Activated naive CD4-positive, alpha-beta T cell treated with anti-CD3 and anti-CD28 coated beads, Interleukin-2, amount 10 ng/mL, durations not matched to agents 7 days and 5 days (primary cell): ENCODE data around the gene DENND10.
"Not testable (repeated sequence)": the region's sequence is repeated elsewhere in the genome, so short reads cannot be mapped to it uniquely, and the experiment has no call there.

Experiments used
- CTCF ChIA-PET: fragments of 350-600 bp; sonication (Branson Sonifier 250); formaldehyde crosslinking; loops from one replicate; lab custom pipeline; 2021; ENCODE audit warnings: antibody characterized with exemption; lab: Charles Lee
- DNase-seq: peaks from one replicate; pipeline ENCODE4 v3.0.0-alpha.2; 2020
- H3K27ac Mint-ChIP-seq: one replicate; pipeline ENCODE4 v1.8.0; 2021; ENCODE audit warnings: mild to moderate bottlenecking, moderate library complexity, mixed read lengths
- H3K27me3 Mint-ChIP-seq: one replicate; pipeline ENCODE4 v1.8.0; 2021; ENCODE audit warnings: mild to moderate bottlenecking, mixed read lengths
- H3K36me3 Mint-ChIP-seq: one replicate; pipeline ENCODE4 v1.8.0; 2021; ENCODE audit warnings: mixed read lengths
- H3K4me1 Mint-ChIP-seq: one replicate; pipeline ENCODE4 v1.8.0; 2021; ENCODE audit warnings: mixed read lengths
- H3K4me3 Mint-ChIP-seq: one replicate; pipeline ENCODE4 v1.8.0; 2021; ENCODE audit warnings: mild to moderate bottlenecking, moderate library complexity, mixed read lengths
- H3K9me3 Mint-ChIP-seq: one replicate; pipeline ENCODE4 v1.8.0; 2021; ENCODE audit warnings: mixed read lengths

DENND10 gene

DNA sequence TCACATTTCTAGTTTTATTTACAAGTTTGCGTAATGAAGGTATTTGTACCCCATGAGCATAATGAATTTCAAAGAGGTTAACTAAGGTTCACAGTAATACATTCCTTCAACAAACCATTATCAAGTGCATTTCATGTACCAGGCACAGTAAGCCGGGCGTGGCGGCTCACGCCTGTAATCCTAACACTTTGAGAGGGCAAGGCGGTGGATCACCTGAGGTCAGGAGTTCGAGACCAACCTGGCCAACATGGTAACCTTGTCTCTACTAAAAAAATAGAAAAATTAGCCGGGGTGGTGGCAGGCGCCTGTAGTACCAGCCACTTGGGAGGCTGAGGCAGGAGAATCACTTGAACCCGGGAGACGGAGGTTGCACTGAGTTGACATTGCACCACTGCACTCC is 19.0 kb upstream of the DENND10 start:
- Mint-ChIP-seq H3K27ac (no peak overlapping the region), H3K4me1 (peaks cover 41% of the 10 kb centered on the region), H3K36me3 (peaks cover 13% of the 10 kb centered on the region), H3K27me3 (no peaks in the 10 kb centered on the region), H3K9me3 (no peaks in the 10 kb centered on the region), H3K4me3 (no peak overlapping the region)
- no peak for DNase-seq
- CTCF ChIA-PET, result interaction anchor here (0.6 kb wide), 1 partner anchor 54 kb away, joined by 3 read pairs; no protein-coding TSS in a partner anchor

- no peaks in the 10 kb centered on the region for H3K9me3 Mint-ChIP-seq
- H3K36me3 Mint-ChIP-seq, result peaks cover 6% of the 10 kb centered on the region
- no peaks in the 10 kb centered on the region for H3K27me3 Mint-ChIP-seq
- no peak overlapping the region for H3K4me3 Mint-ChIP-seq
- CTCF ChIA-PET, result no interaction called here
- H3K27ac Mint-ChIP-seq, result no peak overlapping the region
- peaks cover 55% of the 10 kb centered on the region for H3K4me1 Mint-ChIP-seq
- no peak for DNase-seq
These were observed 16.5 kb upstream of the DENND10 start for GRCh38 chr10:119087271-119087882.

DNA sequence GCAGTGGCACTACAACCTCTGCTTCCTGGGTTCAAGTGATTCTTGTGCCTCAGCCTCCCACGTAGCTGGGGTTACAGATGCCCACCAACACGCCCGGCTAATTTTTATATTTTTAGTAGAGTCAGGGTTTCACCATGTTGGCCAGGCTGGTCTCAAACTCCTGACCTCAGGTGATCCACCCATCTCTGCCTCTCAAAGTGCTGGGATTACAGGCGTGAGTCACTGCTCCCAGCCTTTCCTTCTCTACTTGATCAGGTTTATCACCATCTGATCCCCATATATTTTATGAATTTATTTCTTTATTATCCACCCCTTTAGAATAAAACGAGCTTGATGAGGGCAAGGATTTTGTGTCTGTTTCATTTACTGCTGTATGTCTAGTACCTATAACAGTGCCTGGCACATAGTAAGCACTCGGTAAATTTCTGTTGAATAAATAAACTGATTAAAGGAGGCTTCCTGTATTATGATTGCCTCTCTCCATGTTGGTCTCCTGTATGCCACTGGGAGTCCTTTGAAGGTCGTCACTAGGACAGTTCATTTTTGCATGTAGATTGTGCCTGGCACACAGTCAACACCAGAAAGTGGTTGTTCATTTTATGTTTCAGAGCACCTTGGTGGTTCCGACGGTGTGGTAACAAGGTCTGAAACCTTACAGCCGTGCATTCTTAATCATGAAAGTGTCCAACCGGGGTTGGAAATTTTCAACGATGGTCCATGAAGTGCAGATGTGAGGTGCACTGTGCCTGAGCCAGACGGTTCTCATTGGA is 13.7 kb upstream of the DENND10 start:
- CTCF ChIA-PET, result interaction anchor here (1.0 kb wide), 1 partner anchor 41 kb away, joined by 4 read pairs; no protein-coding TSS in a partner anchor
- H3K27ac Mint-ChIP-seq, result peak overlapping the region; percentile 99
- peaks cover 5% of the 10 kb centered on the region for H3K36me3 Mint-ChIP-seq
- peak overlapping the region; percentile 44 for H3K4me3 Mint-ChIP-seq
- no peaks in the 10 kb centered on the region for H3K9me3 Mint-ChIP-seq
- peaks cover 64% of the 10 kb centered on the region for H3K4me1 Mint-ChIP-seq
- peaks cover 9% of the 10 kb centered on the region for H3K27me3 Mint-ChIP-seq
- DNase-seq, result peak; percentile 53

DNA sequence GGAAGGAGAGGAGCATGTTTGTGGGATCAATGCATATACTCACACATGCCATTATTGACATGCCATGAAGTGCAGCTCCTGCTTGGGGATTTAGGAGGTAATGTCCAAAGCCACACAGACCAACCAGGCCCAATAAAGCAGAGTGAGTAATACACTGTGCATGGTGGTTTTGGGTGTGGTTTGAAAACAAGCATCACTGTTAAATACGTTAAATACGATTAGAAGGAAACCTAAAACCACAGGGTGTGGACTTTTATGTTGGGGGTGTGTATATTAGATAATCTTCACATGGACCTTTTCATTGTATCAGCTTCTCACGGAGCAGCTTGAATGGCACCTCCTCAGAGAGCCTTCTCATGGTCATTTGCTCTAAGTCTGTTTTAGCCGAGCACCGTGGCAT is 12.9 kb upstream of the DENND10 start:
- CTCF ChIA-PET, result interaction anchor here (1.0 kb wide), 1 partner anchor 40 kb away, joined by 4 read pairs; no protein-coding TSS in a partner anchor
- Mint-ChIP-seq H3K4me3 (peak overlapping the region; percentile 44), H3K4me1 (peaks cover 67% of the 10 kb centered on the region), H3K27me3 (peaks cover 11% of the 10 kb centered on the region), H3K9me3 (no peaks in the 10 kb centered on the region), H3K27ac (peak overlapping the region; percentile 99), H3K36me3 (peaks cover 5% of the 10 kb centered on the region)
- DNase-seq, result peak; percentile 65

GRCh38 chr10:119095640-119096039 is 8.3 kb upstream of the DENND10 start:
- peak overlapping the region; percentile 47 for H3K27ac Mint-ChIP-seq
- no peak overlapping the region for H3K4me3 Mint-ChIP-seq
- H3K9me3 Mint-ChIP-seq, result no peaks in the 10 kb centered on the region
- H3K36me3 Mint-ChIP-seq, result peaks cover 1% of the 10 kb centered on the region
- DNase-seq, result no peak
- peaks cover 11% of the 10 kb centered on the region for H3K27me3 Mint-ChIP-seq
- peaks cover 53% of the 10 kb centered on the region for H3K4me1 Mint-ChIP-seq
- CTCF ChIA-PET, result no interaction called here

GRCh38 chr10:119096641-119097415 is 7.1 kb upstream of the DENND10 start:
- H3K9me3 Mint-ChIP-seq, DNase-seq, CTCF ChIA-PET, H3K36me3 Mint-ChIP-seq, H3K4me3 Mint-ChIP-seq, H3K27ac Mint-ChIP-seq: not testable (repeated sequence)
- H3K27me3 Mint-ChIP-seq, result peaks cover 17% of the 10 kb centered on the region
- peaks cover 50% of the 10 kb centered on the region for H3K4me1 Mint-ChIP-seq

GRCh38 chr10:119098576-119098975 is 5.3 kb upstream of the DENND10 start:
- Mint-ChIP-seq H3K36me3 (no peaks in the 10 kb centered on the region), H3K9me3 (no peaks in the 10 kb centered on the region), H3K27ac (no peak overlapping the region), H3K4me3 (no peak overlapping the region), H3K27me3 (peaks cover 24% of the 10 kb centered on the region), H3K4me1 (peaks cover 45% of the 10 kb centered on the region)
- CTCF ChIA-PET, result no interaction called here
- DNase-seq, result no peak

DNA sequence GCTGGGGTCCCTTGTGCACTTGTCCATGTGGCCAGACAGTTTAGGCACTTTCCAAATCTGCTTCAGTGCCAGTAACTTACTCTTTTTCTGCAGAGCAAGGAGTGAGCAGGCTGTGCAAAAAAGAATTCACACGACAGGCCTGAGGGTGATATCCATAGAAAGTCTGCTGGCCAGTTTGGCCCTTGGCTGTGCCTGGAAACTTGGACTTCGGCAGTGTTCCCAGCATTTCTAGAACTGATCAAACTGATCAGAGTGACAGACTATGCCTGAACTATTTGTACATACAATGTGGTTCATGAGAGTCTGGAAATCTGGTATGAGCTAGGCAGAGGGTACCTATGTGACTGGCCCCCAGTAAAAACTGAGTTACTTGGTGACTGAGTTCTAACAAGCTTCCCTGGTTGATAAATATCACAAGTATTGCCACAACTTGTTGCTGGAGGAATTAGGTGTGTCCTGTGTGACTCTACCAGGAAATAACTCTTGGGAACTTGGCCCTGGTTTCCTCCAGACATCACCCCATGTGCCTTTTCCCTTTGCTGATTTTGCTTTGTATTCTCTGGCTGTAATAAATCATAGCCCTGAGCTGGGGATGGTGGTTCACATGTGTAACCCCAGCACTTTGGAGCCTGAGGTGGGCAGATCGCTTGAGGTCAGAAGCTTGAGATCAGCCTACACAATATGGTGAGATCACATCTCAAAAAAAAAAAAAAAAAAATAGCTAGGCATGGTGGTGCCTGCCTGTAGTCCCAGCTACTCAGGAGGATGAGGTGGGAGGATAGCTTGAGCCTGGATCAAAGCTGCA is 3.3 kb upstream of the DENND10 start:
- H3K4me3 Mint-ChIP-seq, result no peak overlapping the region
- no peaks in the 10 kb centered on the region for H3K9me3 Mint-ChIP-seq
- no peak for DNase-seq
- peaks cover 38% of the 10 kb centered on the region for H3K4me1 Mint-ChIP-seq
- H3K27me3 Mint-ChIP-seq, result peaks cover 19% of the 10 kb centered on the region
- peak overlapping the region; percentile 42 for H3K27ac Mint-ChIP-seq
- peaks cover 1% of the 10 kb centered on the region for H3K36me3 Mint-ChIP-seq
- CTCF ChIA-PET, result interaction anchor here (1.6 kb wide), 1 partner anchor 98 kb away, joined by 6 read pairs; no protein-coding TSS in a partner anchor

- H3K9me3 Mint-ChIP-seq, result no peaks in the 10 kb centered on the region
- no peak for DNase-seq
- H3K4me1 Mint-ChIP-seq, result peaks cover 41% of the 10 kb centered on the region
- CTCF ChIA-PET, result interaction anchor here (1.6 kb wide), 1 partner anchor 97 kb away, joined by 6 read pairs; no protein-coding TSS in a partner anchor
- peaks cover 1% of the 10 kb centered on the region for H3K36me3 Mint-ChIP-seq
- peaks cover 19% of the 10 kb centered on the region for H3K27me3 Mint-ChIP-seq
- H3K4me3 Mint-ChIP-seq, result no peak overlapping the region
- H3K27ac Mint-ChIP-seq, result peak overlapping the region; percentile 74
These were observed 2.4 kb upstream of the DENND10 start for GRCh38 chr10:119101366-119102098.

- DNase-seq, result no peak
- H3K27ac Mint-ChIP-seq, result peak overlapping the region; percentile 72
- CTCF ChIA-PET, result interaction anchor here (2.3 kb wide), 1 partner anchor 95 kb away, joined by 10 read pairs; no protein-coding TSS in a partner anchor
These were observed 541 bp upstream of the DENND10 start for GRCh38 chr10:119103241-119103902.

DNA sequence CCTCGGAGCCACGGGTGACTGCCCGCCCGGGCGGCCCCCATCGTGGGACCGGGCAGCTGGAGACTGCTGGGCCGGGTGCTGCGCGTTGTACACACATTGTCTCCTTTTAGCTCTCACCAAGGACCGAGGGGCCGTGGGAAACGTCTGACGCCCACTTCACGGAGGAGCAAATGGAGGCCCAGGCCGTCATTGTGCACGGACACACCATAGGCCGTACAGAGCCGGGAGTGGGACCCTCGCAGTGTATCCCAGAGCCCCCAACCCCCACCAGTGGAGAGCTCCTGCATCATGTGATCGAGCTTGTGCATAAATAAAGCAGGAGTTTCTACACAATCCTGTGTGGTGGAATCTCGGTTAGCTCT is 722 bp downstream of the DENND10 start:
- Mint-ChIP-seq H3K4me1 (peaks cover 46% of the 10 kb centered on the region), H3K27ac (peak overlapping the region; percentile 74), H3K9me3 (no peaks in the 10 kb centered on the region), H3K27me3 (peaks cover 19% of the 10 kb centered on the region), H3K36me3 (peaks cover 13% of the 10 kb centered on the region), H3K4me3 (peak overlapping the region; percentile 78)
- CTCF ChIA-PET, result interaction anchor here (1.0 to 2.3 kb wide), 3 partner anchors 27 to 94 kb away, joined by 3 to 10 read pairs (median 7); no protein-coding TSS in a partner anchor
- DNase-seq, result peak; percentile 31

More at GRCh38 chr10:119103241-119103902, 541 bp upstream of the DENND10 start:
- H3K36me3 Mint-ChIP-seq, result peaks cover 8% of the 10 kb centered on the region
- peaks cover 46% of the 10 kb centered on the region for H3K4me1 Mint-ChIP-seq
- peaks cover 19% of the 10 kb centered on the region for H3K27me3 Mint-ChIP-seq
- H3K9me3 Mint-ChIP-seq, result no peaks in the 10 kb centered on the region
- peak overlapping the region; percentile 60 for H3K4me3 Mint-ChIP-seq

- H3K36me3 Mint-ChIP-seq, result peaks cover 17% of the 10 kb centered on the region
- CTCF ChIA-PET, result interaction anchor here (1.0 to 2.3 kb wide), 3 partner anchors 26 to 94 kb away, joined by 3 to 10 read pairs (median 7); no protein-coding TSS in a partner anchor
These were observed 1.2 kb downstream of the DENND10 start for GRCh38 chr10:119105155-119105554.

More at GRCh38 chr10:119105155-119105554, 1.2 kb downstream of the DENND10 start:
- Mint-ChIP-seq H3K27me3 (peaks cover 19% of the 10 kb centered on the region), H3K4me3 (peak overlapping the region; percentile 78), H3K9me3 (no peaks in the 10 kb centered on the region), H3K4me1 (peaks cover 43% of the 10 kb centered on the region), H3K27ac (peak overlapping the region; percentile 60)
- no peak for DNase-seq
